ENCODE results near the gene CDX1.

GRCh38 chr5:150152636-150153462, 13.7 kb upstream of the CDX1 start:
- TF ChIP-seq CTCF (IDR thresholded peaks at IDR 0.05; ENCODE audit: low read length), result no peak
- no peak for TF ChIP-seq EZH2 (IDR thresholded peaks at IDR 0.05; ENCODE audit: borderline replicate concordance, low read length)

All from OCI-LY1 (cell line).